GM19238 (cell line): ENCODE data around the gene AKAP13.

Source experiments
- DNase-seq: peaks from one replicate; pipeline ENCODE4 v3.0.0; 2011; ENCODE audit warnings: low spot score; ENCODE audit not compliant: insufficient read length

The AKAP13 gene

DNA sequence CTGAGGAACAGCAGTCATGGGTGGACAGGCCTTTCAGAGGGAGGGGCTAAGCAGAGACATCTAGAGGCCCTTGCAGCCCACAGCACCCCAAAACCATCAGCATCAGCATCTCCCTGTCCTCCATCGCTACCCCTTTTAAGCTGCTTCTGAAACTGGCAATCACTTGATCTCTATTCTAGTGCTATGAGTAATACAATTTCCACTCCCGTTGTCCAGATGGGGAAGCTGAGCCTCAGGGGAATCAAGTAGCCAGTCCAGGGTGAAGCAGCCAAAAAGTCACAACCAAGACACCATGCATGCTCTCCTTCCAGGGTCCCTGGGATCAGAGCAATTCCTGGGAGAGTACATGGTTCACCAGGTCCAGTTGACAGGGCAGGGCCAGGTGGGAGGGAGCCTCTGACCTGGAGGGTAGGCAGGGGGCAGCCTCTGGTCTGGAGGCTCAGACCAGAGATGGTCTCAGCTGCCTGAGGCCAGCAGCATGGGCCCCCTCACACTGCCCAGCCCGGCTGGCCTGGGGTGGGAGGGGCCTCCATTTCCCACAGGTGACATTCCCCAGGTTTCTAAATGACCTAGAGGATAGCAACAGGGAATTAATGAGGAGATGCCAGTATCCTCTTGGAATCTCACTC, 384.4 kb downstream of the AKAP13 start:
- no peak for DNase-seq

DNA sequence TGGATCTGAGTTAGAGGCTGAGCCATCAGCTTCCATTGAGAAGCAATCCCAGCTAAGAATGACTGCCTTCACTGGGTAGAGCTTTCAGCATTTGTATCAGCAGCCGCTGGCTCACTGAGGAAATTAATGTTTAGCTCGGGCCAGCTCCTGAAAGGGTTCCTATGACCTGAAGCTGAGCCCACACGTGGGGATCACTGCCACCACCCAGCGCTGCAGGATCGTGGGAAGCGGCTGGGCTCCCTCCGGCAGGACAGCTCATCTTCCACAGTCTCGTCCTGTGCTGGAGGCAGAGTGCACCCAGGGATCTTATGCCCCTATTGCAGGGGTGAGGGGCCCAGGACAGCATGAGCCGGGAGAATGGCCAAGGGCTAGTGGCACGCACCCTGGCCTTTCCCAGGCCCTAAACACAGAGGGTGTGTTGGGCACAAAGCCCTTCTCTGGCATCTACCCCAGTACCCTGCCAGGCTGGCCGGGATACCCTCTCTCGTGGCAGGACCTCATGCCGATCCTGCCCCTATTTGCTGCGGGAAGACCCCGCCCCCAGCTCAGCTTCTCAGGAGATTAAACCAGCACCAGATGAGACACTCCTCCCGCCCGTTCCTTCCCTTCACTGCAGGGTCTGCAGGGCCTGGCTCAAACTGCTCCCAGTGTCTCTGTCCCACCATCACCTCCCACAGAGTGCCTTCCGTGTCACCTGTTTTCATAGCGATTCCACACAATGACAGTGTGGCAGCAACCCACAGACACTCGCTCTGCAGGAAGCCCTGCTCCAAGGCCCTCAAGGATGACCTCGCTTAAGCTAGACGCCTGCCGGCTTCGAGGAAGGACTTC, 385.8 kb downstream of the AKAP13 start:
- DNase-seq: no peak

- no peak for DNase-seq
Measured at GRCh38 chr15:85767785-85768529, 387.6 kb downstream of the AKAP13 start.

GRCh38 chr15:85768595-85769168, 388.3 kb downstream of the AKAP13 start:
- no peak for DNase-seq

- DNase-seq: no peak
Measured at GRCh38 chr15:85769182-85769900, 388.9 kb downstream of the AKAP13 start.

GRCh38 chr15:85770096-85771041, 390.0 kb downstream of the AKAP13 start:
- no peak for DNase-seq

GRCh38 chr15:85771271-85771670, 390.9 kb downstream of the AKAP13 start:
- no peak for DNase-seq

- DNase-seq: no peak
Measured at GRCh38 chr15:85771781-85772445, 391.5 kb downstream of the AKAP13 start.

- no peak for DNase-seq
Measured at GRCh38 chr15:85772668-85773067, 392.3 kb downstream of the AKAP13 start.

- no peak for DNase-seq
Measured at GRCh38 chr15:85773249-85773648, 392.8 kb downstream of the AKAP13 start.

GRCh38 chr15:85773970-85774369, 393.6 kb downstream of the AKAP13 start:
- DNase-seq: no peak

- no peak for DNase-seq
Measured at GRCh38 chr15:85777250-85778106, 397.1 kb downstream of the AKAP13 start.

DNA sequence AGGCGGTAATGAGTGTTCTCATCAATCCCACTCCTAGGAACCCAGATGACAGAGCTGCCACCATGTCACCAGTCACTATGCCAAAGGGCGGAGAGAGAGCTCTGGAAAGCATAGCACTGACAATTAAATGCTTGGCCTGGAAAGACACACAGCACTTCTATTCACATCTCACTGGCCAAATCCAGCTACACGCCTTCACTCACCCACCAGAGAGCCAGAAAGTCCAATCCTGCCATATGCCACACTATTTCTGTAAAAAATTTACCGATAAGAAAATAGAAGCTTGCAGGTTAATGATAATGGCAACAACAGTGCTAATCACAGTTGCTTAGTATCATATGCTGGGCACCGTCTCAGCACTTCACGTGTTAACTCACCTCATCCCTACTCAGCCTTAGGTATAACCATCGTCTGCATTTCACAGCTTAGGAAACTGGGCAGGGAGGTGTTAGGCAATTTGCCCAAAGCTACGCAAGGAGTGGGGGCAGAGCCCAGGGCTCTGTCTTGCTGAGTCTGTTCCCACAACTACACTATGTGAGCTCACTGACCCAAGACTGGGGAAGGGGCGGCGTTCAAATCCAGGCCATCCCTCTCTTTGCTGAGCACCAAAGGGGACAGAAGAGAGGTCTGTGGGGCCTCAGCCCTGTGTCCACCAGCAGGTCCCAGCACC, 397.8 kb downstream of the AKAP13 start:
- no peak for DNase-seq

DNA sequence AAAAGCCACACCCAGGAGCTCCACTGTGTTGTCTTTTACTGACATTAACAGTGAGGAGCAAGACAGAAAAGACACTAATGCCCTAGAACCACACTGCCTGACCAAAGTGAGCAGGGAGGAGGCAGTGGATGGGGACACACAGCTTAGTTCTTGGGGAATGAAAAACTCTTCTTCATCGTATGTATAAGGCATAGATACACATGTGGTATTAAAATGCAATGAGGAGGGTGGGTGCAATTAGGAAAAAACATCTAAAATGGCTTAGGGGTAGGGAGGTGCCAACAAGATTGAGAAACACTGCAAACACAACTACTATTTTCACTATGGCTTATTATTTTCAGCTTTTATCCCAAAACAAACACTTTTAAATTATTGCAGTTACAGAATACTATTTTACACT, 398.8 kb downstream of the AKAP13 start:
- DNase-seq: no peak

- no peak for DNase-seq
Measured at GRCh38 chr15:85780225-85780985, 400.0 kb downstream of the AKAP13 start.

DNA sequence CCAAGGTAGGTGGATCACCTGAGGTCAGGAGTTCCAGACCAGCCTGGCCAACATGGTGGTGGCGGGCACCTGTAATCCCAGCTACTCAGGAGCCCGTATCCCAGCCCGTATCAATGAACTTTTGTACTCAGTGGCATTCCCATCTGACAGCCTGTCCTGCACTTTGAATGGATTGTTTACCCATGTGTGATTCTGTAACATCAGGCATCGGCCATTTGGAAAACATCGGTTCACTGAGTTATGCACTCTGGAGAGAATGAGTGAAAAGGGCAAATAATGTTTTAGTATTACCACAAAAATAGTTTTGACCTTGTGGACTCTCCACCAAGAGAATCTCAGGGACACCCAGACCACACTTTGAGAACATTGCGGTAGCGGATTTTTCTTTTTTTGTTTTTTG, 400.7 kb downstream of the AKAP13 start:
- no peak for DNase-seq

GRCh38 chr15:85782064-85782463, 401.7 kb downstream of the AKAP13 start:
- no peak for DNase-seq
